ENCODE data around the gene IFI27L1. TPM values are rescaled to one million over a fixed set of nuclear protein-coding genes. Genes with fewer than 3 reads are reported as not detected.

The IFI27L1 gene
- polyA plus RNA-seq, 3 donors: 2.1 to 3.1 (median 2.2) TPM

DNA sequence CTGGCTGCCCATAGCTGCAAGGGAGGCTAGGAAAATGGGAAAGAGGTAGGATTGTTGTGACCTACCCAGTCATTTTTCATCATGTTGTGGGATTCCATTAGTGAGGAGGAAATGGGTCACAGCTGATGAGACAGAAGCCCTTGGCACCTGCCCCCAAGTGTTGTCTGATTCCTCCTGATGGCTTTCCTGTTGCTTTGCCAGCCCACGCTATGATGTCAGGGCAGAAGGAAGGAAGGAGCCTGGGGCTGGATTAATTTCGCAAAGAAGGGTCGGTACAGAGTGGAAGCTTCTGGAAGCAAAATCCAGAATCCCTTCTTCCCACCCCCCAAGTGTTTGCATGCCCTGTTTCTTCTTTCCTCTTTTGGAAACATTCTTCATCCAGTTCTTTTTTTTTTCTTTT, 46.2 kb upstream of the IFI27L1 start:
- peaks cover 0 to 1% (median 0%) of the 10 kb centered on the region in 7 donors for H3K9me3 Mint-ChIP-seq
- intact Hi-C loops (cut with micrococcal nuclease): loop anchor here (5.0 to 10.0 kb wide), 3 partner anchors 102 to 147 kb away; partner anchors contain the start of gene PPP4R4 (in 1 of the 2)
- peaks cover 3% of the 10 kb centered on the region for H3K4me1 Mint-ChIP-seq
- no peaks in the 10 kb centered on the region for H3K27me3 ChIP-seq (ENCODE audit: control insufficient read depth in 2 of 2, insufficient read depth in 2 of 2, low read length in 2 of 2)
- H4K20me1 ChIP-seq (ENCODE audit: insufficient read depth, low read length): no peaks in the 10 kb centered on the region
- no peak overlapping the region for H2AFZ ChIP-seq (ENCODE audit: insufficient read depth, low read depth, low read length, poor library complexity, severe bottlenecking)
- H3K4me3 Mint-ChIP-seq: no peak overlapping the region
- H3K4me3 ChIP-seq (replicated peaks in 1 of 3; ENCODE audit: low read depth in 2 of 3, low read length in 3 of 3): no peak overlapping the region
- H3K9me3 ChIP-seq (replicated peaks in 1 of 2; ENCODE audit: control insufficient read depth in 1 of 2, insufficient read depth in 1 of 2, low read length in 2 of 2): no peaks in the 10 kb centered on the region
- WGBS (ENCODE audit: insufficient coverage): no CpG with 5 or more reads among the region's 3 CpGs
- H3K9ac ChIP-seq (ENCODE audit: insufficient read depth, low read length, poor library complexity, severe bottlenecking): no peak overlapping the region
- no peak overlapping the region for H3K27ac ChIP-seq (ENCODE audit: low read depth in 1 of 2, low read length in 2 of 2)
- no peak overlapping the region for H3K27ac Mint-ChIP-seq
- no peaks in the 10 kb centered on the region for H3K36me3 Mint-ChIP-seq
- peaks cover 0 to 2% of the 10 kb centered on the region in 2 donors for H3K4me1 ChIP-seq (ENCODE audit: control insufficient read depth in 1 of 2, insufficient read depth in 2 of 2, low read length in 2 of 2)
- no peaks in the 10 kb centered on the region for H3K79me2 ChIP-seq (ENCODE audit: insufficient read depth, low read length)
- H3K36me3 ChIP-seq (replicated peaks in 1 of 2; ENCODE audit: control insufficient read depth in 1 of 2, insufficient read depth in 2 of 2, low read length in 2 of 2): no peaks in the 10 kb centered on the region
- TF ChIP-seq, protein P1, sequence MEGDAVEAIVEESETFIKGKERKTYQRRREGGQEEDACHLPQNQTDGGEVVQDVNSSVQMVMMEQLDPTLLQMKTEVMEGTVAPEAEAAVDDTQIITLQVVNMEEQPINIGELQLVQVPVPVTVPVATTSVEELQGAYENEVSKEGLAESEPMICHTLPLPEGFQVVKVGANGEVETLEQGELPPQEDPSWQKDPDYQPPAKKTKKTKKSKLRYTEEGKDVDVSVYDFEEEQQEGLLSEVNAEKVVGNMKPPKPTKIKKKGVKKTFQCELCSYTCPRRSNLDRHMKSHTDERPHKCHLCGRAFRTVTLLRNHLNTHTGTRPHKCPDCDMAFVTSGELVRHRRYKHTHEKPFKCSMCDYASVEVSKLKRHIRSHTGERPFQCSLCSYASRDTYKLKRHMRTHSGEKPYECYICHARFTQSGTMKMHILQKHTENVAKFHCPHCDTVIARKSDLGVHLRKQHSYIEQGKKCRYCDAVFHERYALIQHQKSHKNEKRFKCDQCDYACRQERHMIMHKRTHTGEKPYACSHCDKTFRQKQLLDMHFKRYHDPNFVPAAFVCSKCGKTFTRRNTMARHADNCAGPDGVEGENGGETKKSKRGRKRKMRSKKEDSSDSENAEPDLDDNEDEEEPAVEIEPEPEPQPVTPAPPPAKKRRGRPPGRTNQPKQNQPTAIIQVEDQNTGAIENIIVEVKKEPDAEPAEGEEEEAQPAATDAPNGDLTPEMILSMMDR (IDR thresholded peaks at IDR 0.05): no peak
- peaks cover 0 to 5% (median 2%) of the 10 kb centered on the region in 3 donors for H3K27me3 Mint-ChIP-seq (ENCODE audit: low read depth in 3 of 3)
- H3K4me2 ChIP-seq (replicated peaks; ENCODE audit: extremely low read depth, low read length, poor library complexity, severe bottlenecking): no peak overlapping the region
- no peak for DNase-seq

DNA sequence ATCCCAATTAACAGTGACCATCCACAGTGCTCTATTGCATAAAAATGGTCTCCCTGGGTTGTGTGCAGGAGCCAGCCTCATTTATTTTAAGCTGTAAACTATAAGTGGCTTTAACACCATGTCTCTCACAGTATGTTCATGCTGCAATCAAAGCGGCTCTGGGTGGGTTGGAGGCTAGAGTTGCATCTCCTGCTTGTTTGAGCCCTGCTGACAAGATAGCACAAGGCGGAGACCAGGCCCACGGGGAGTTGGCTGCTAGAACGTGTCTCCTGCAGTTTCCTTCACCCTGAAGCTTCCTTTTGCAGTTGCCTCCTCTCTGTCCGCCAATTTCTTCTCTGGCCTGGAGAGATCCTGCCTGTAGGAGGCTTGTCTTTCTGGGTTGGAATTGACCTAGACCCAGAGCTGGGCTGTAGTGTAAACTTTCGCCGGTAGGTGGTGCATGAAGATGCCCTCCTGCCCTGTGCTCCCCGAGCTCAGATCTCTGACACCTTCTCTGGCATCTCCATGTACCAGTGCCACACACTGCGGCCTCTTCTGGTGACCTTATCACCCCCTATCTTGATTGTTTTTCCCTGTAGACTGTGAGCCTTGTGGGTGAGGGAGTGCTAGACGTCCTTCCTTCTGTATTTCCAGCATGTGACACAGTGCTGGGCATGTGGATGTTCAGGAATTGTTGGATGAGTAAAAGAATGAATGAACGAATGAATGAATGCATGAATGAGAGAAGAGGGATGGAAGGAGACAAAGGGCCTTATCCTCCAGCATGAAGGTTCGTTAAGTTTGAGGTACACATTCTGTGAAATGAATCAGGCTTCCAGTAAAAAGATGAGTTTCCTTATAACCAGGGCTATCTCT, 44.6 kb upstream of the IFI27L1 start:
- TF ChIP-seq, protein P1 (IDR thresholded peaks at IDR 0.05): peak; percentile 87
- Mint-ChIP-seq H3K27me3 (ENCODE audit: low read depth in 3 of 3) (peaks cover 0 to 2% (median under 1%) of the 10 kb centered on the region in 3 donors), H3K4me3 (no peak overlapping the region), H3K36me3 (no peaks in the 10 kb centered on the region), H3K27ac (peak overlapping the region in 1 of 7 donors; percentile 42), H3K4me1 (no peaks in the 10 kb centered on the region), H3K9me3 (peaks cover 0 to 1% (median 0%) of the 10 kb centered on the region in 7 donors)
- H3K36me3 ChIP-seq (replicated peaks in 1 of 2; ENCODE audit: control insufficient read depth in 1 of 2, insufficient read depth in 2 of 2, low read length in 2 of 2): no peaks in the 10 kb centered on the region
- H3K4me1 ChIP-seq (ENCODE audit: control insufficient read depth in 1 of 2, insufficient read depth in 2 of 2, low read length in 2 of 2): no peaks in the 10 kb centered on the region
- H3K4me2 ChIP-seq (replicated peaks; ENCODE audit: extremely low read depth, low read length, poor library complexity, severe bottlenecking): no peak overlapping the region
- H3K9ac ChIP-seq (ENCODE audit: insufficient read depth, low read length, poor library complexity, severe bottlenecking): no peak overlapping the region
- H3K27me3 ChIP-seq (ENCODE audit: control insufficient read depth in 2 of 2, insufficient read depth in 2 of 2, low read length in 2 of 2): no peaks in the 10 kb centered on the region
- no peaks in the 10 kb centered on the region for H3K79me2 ChIP-seq (ENCODE audit: insufficient read depth, low read length)
- WGBS (ENCODE audit: insufficient coverage): 45% methylated on average over 4 of the region's 12 CpGs
- H3K9me3 ChIP-seq (replicated peaks in 1 of 2; ENCODE audit: control insufficient read depth in 1 of 2, insufficient read depth in 1 of 2, low read length in 2 of 2): no peaks in the 10 kb centered on the region
- intact Hi-C loops (cut with micrococcal nuclease): loop anchor here (2.0 to 10.0 kb wide), 4 partner anchors 100 to 146 kb away; partner anchors contain the start of gene PPP4R4 (in 1 of the 2)
- H4K20me1 ChIP-seq (ENCODE audit: insufficient read depth, low read length): no peaks in the 10 kb centered on the region
- H3K4me3 ChIP-seq (replicated peaks in 1 of 3; ENCODE audit: low read depth in 2 of 3, low read length in 3 of 3): no peak overlapping the region
- no peak overlapping the region for H2AFZ ChIP-seq (ENCODE audit: insufficient read depth, low read depth, low read length, poor library complexity, severe bottlenecking)
- peak; percentile 50 to 59 (median 53) for DNase-seq
- no peak overlapping the region for H3K27ac ChIP-seq (ENCODE audit: low read depth in 1 of 2, low read length in 2 of 2)

Measured in CD14-positive monocyte (primary cell).